HEK293 (cell line): Measurements from ENCODE around the gene FSTL3.

Experiments
- CTCF ChIA-PET: fragments of 350-600 bp; formaldehyde crosslinking; extraction: SDS; loops from one replicate; lab custom pipeline; 2021; ENCODE audit warnings: antibody characterized with exemption; lab: Yijun Ruan, JAX
- POLR2A ChIA-PET: fragments of 300-600 bp; formaldehyde crosslinking; extraction: SDS; loops from one replicate; lab custom pipeline; 2020; ENCODE audit warnings: antibody characterized with exemption, inconsistent platforms; lab: Yijun Ruan, JAX
- H3K27ac ChIP-seq: fragments of 200-500 bp; sonication (Bioruptor generic); 2 replicates; pipeline ENCODE4 v1.5.1; 2014; ENCODE audit warnings: low read depth, low read length, control low read depth, inconsistent platforms; ENCODE audit errors: extremely low read depth
- H3K36me3 ChIP-seq, 2 experiments: fragments of 200-500 bp in 1 of 2; sonication (Bioruptor generic) in 1 of 2; 1 replicate in 1 of 2; 2 replicates in 1 of 2; pipeline ENCODE4 v1.5.1; 2014 to 2017; ENCODE audit warnings: inconsistent platforms in 2 of 2, low read length in 2 of 2; ENCODE audit not compliant: control insufficient read depth in 2 of 2, insufficient read depth in 1 of 2
- H3K4me1 ChIP-seq: fragments of 200-500 bp; sonication (Bioruptor generic); 2 replicates; pipeline ENCODE4 v1.5.1; 2014; ENCODE audit warnings: mild to moderate bottlenecking, low read length, inconsistent platforms; ENCODE audit not compliant: control insufficient read depth, insufficient read depth
- H3K4me3 ChIP-seq: 2 replicates; pipeline ENCODE4 v1.5.1; 2011; ENCODE audit warnings: low read depth, mild to moderate bottlenecking, control low read depth, low read length, moderate library complexity
- H3K9me3 ChIP-seq: fragments of 200-500 bp; sonication (Bioruptor generic); 2 replicates; pipeline ENCODE4 v1.5.1; 2014; ENCODE audit warnings: low read depth, low read length, inconsistent platforms; ENCODE audit not compliant: control insufficient read depth, insufficient read depth
- EGR2 ChIP-seq: fragments of 450-650 bp; formaldehyde crosslinking; IDR thresholded peaks from 2 replicates; pipeline ENCODE4 v1.5.1; 2016; ENCODE audit warnings: low read depth, missing biosample characterization, missing genetic modification characterization
- ZBTB7A ChIP-seq: fragments of 450-650 bp; formaldehyde crosslinking; IDR thresholded peaks from 2 replicates; pipeline ENCODE4 v1.5.1; 2016; ENCODE audit warnings: low read depth, missing biosample characterization, missing genetic modification characterization
- ZFHX2 ChIP-seq: fragments of 450-650 bp; formaldehyde crosslinking; conservative IDR thresholded peaks from 2 replicates; pipeline ENCODE4 v1.5.1; 2016; ENCODE audit warnings: missing biosample characterization, missing genetic modification characterization
- ZNF621 ChIP-seq: fragments of 450-650 bp; formaldehyde crosslinking; IDR thresholded peaks from 2 replicates; pipeline ENCODE4 v1.5.1; 2017; ENCODE audit warnings: missing biosample characterization, missing genetic modification characterization
- TF ChIP-seq, protein P1 (sequence below): fragments of 450-650 bp; formaldehyde crosslinking; IDR thresholded peaks from 2 replicates; pipeline ENCODE4 v1.5.1; 2016; ENCODE audit warnings: missing biosample characterization, missing genetic modification characterization

Gene FSTL3

DNA sequence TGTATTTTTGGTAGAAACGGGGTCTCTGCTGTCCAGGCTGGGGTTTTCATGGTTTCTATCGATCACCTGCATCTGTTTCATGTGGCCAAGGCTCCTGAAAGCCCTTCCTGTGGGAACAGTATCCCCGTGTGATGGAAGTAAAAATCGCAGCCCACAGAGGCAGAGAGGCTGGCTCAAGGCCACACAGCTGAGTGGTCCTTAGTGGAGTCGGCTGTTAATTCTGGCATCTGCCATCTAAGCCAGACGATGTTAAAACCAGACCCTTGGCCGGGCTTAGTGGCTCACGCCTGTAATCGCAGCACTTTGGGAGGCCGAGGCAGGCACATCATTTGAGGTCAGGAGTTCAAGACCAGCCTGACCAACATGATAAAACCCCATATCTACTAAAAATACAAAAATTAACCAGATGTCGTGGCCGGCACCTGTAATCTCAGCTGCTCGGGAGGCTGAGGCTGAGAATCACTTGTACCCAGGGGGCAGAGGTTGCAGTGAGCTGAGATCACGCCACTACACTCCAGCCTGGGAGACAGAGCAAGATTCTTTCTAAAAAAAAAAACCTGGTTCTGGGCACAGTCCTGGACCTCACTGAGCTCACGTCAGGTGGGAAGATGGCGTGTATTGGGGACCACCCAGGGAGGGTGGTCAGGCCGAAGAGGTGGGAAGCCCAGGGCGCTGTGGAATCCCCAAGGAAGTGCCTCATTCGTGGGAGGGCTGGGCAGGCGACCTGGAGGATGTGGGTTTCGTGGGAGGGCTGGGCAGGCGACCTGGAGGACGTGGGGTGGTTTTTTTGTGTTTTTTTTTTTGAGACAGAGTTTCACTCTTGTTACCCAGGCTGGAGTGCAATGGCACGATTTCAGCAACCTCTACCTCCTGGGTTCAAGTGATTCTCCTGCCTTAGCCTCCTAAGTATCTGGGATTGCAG, 56.2 kb downstream of the FSTL3 start:
- POLR2A ChIA-PET = no interaction called here
- H3K36me3 ChIP-seq = peaks cover 0 to 35% of the 10 kb centered on the region in 2 experiments; a peak in 2 of 3 replicates
- H3K27ac ChIP-seq = no peak overlapping the region
- TF ChIP-seq, protein P1, sequence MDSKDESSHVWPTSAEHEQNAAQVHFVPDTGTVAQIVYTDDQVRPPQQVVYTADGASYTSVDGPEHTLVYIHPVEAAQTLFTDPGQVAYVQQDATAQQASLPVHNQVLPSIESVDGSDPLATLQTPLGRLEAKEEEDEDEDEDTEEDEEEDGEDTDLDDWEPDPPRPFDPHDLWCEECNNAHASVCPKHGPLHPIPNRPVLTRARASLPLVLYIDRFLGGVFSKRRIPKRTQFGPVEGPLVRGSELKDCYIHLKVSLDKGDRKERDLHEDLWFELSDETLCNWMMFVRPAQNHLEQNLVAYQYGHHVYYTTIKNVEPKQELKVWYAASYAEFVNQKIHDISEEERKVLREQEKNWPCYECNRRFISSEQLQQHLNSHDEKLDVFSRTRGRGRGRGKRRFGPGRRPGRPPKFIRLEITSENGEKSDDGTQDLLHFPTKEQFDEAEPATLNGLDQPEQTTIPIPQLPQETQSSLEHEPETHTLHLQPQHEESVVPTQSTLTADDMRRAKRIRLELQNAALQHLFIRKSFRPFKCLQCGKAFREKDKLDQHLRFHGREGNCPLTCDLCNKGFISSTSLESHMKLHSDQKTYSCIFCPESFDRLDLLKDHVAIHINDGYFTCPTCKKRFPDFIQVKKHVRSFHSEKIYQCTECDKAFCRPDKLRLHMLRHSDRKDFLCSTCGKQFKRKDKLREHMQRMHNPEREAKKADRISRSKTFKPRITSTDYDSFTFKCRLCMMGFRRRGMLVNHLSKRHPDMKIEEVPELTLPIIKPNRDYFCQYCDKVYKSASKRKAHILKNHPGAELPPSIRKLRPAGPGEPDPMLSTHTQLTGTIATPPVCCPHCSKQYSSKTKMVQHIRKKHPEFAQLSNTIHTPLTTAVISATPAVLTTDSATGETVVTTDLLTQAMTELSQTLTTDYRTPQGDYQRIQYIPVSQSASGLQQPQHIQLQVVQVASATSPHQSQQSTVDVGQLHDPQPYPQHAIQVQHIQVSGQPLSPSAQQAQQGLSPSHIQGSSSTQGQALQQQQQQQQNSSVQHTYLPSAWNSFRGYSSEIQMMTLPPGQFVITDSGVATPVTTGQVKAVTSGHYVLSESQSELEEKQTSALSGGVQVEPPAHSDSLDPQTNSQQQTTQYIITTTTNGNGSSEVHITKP (tag by site-specific recombination) = no peak
- peak; percentile 54 for TF ChIP-seq ZFHX2 (tag by site-specific recombination)
- TF ChIP-seq ZBTB7A = no peak
- peak; percentile 57; the same call in 1 of the 2 replicates for TF ChIP-seq EGR2
- TF ChIP-seq ZNF621 = no peak
- CTCF ChIA-PET = interaction anchor here (0.6 kb wide), 1 partner anchor 149 kb away, joined by 3 read pairs; no protein-coding TSS in a partner anchor
- H3K4me3 ChIP-seq = no peak overlapping the region
- H3K4me1 ChIP-seq = no peaks in the 10 kb centered on the region
- no peaks in the 10 kb centered on the region for H3K9me3 ChIP-seq
